Brain microvascular endothelial cell (primary cell): ENCODE measurements around the gene SEMA6D.

Experiments
- DNase-seq: peaks from one replicate; pipeline ENCODE4 v3.0.0-alpha.2; 2020
- H3K27ac ChIP-seq: fragments of 250-450 bp; sonication (Bioruptor Pico); 2 replicates; pipeline ENCODE4 v1.5.1; 2020; ENCODE audit warnings: mild to moderate bottlenecking, moderate library complexity
- H3K27me3 ChIP-seq: fragments of 250-450 bp; sonication (Bioruptor Pico); replicated peaks from 2 replicates; pipeline ENCODE4 v1.5.1; 2020; ENCODE audit warnings: mild to moderate bottlenecking
- H3K36me3 ChIP-seq: fragments of 250-450 bp; sonication (Bioruptor Pico); replicated peaks from 2 replicates; pipeline ENCODE4 v1.5.1; 2020; ENCODE audit warnings: mild to moderate bottlenecking
- H3K4me3 ChIP-seq: 2 replicates; pipeline ENCODE4 v1.5.1; 2011; ENCODE audit warnings: low read depth, mild to moderate bottlenecking, control low read depth, low read length, moderate library complexity
- in situ Hi-C: cut with HindIII; loops from 2 replicates; pipeline ENCODE4 v1.10.0; 2017; ENCODE audit warnings: low sequenced_read_pairs, low pct_ligation_motif_present
- TF ChIP-seq, protein P1 (sequence below): IDR thresholded peaks from 2 replicates; pipeline ENCODE4 v1.5.1; 2011; ENCODE audit warnings: low read depth, mild to moderate bottlenecking, moderate library complexity, low read length, control low read depth, inconsistent platforms; ENCODE audit errors: missing control alignments

Gene SEMA6D

DNA sequence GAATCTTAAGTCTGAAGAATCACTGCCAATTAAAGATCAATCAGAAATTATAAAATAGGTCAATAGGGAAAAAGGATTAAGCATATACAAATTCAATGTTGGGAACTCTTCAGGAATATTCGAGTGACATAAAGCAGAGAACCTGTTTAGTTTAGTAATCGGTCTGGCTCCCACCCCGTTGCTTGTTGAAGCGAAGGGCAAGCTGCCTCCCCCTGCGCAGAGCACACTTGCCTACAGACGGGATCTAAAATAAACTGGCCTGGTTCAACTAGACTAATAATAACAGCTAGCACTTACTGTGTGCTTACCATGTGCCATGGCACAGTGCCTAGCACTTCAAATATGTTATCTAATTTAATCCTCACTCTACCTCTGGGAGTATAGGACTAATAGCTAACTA lies 8.6 kb downstream of the SEMA6D start:
- Histone ChIP-seq H3K27ac (no peak overlapping the region), H3K36me3 (no peaks in the 10 kb centered on the region), H3K4me3 (no peak overlapping the region), H3K27me3 (no peaks in the 10 kb centered on the region)
- no peak for DNase-seq
- in situ Hi-C loops: no loop called here
- TF ChIP-seq, protein P1, sequence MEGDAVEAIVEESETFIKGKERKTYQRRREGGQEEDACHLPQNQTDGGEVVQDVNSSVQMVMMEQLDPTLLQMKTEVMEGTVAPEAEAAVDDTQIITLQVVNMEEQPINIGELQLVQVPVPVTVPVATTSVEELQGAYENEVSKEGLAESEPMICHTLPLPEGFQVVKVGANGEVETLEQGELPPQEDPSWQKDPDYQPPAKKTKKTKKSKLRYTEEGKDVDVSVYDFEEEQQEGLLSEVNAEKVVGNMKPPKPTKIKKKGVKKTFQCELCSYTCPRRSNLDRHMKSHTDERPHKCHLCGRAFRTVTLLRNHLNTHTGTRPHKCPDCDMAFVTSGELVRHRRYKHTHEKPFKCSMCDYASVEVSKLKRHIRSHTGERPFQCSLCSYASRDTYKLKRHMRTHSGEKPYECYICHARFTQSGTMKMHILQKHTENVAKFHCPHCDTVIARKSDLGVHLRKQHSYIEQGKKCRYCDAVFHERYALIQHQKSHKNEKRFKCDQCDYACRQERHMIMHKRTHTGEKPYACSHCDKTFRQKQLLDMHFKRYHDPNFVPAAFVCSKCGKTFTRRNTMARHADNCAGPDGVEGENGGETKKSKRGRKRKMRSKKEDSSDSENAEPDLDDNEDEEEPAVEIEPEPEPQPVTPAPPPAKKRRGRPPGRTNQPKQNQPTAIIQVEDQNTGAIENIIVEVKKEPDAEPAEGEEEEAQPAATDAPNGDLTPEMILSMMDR: no peak

DNA sequence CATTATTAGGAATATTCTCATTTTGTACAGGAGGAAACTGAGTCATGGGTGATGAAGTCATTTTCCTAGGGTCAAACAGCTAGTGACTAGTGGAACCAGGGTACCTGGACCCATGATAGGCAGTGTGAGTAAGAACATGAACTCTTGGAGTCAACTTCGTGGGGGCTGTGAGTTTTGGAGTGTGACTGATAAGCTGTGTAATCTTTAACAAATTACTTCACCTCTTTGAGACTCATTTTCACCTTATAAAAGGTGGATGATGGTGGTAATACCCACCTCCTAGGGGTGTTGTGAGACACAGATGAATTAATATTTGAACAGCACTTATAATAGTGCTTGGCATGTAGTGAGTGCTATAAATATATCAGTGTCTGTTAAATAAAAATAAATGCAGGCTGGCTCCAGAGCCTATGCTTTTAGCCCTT lies 9.1 kb downstream of the SEMA6D start:
- Histone ChIP-seq H3K4me3 (no peak overlapping the region), H3K36me3 (no peaks in the 10 kb centered on the region), H3K27ac (no peak overlapping the region), H3K27me3 (no peaks in the 10 kb centered on the region)
- TF ChIP-seq, protein P1: no peak
- in situ Hi-C loops: no loop called here
- no peak for DNase-seq

DNA sequence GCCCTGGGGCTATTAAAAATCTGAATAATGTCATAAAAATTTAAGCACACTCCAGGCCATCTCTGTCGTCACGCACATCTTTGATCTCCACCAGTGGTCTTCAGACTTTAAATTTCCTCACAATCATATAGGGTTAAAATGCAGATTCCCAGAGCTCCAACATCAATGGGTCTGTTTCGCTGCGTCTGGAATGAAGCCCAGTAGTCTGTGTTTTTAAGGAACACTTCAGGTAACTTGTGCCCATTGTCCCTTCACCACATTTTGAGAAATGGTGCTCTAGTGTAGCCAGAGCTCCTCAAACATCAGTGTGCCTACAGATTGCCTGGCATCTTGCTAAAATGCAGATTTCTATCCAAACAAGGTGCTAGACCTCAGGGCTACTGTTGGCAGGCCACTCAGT lies 9.8 kb downstream of the SEMA6D start:
- no peak for DNase-seq
- in situ Hi-C loops: no loop called here
- TF ChIP-seq, protein P1: no peak
- no peak overlapping the region for H3K27ac ChIP-seq
- H3K4me3 ChIP-seq: no peak overlapping the region
- H3K36me3 ChIP-seq: no peaks in the 10 kb centered on the region
- H3K27me3 ChIP-seq: no peaks in the 10 kb centered on the region

GRCh38 chr15:47727676-47728075 lies 10.4 kb downstream of the SEMA6D start:
- in situ Hi-C loops: no loop called here
- Histone ChIP-seq H3K27me3 (no peaks in the 10 kb centered on the region), H3K36me3 (no peaks in the 10 kb centered on the region), H3K4me3 (no peak overlapping the region), H3K27ac (no peak overlapping the region)
- TF ChIP-seq, protein P1: no peak
- DNase-seq: no peak

GRCh38 chr15:47728426-47728825 lies 11.1 kb downstream of the SEMA6D start:
- H3K4me3 ChIP-seq: no peak overlapping the region
- no peak overlapping the region for H3K27ac ChIP-seq
- H3K36me3 ChIP-seq: no peaks in the 10 kb centered on the region
- TF ChIP-seq, protein P1: no peak
- H3K27me3 ChIP-seq: no peaks in the 10 kb centered on the region
- in situ Hi-C loops: no loop called here
- DNase-seq: no peak

DNA sequence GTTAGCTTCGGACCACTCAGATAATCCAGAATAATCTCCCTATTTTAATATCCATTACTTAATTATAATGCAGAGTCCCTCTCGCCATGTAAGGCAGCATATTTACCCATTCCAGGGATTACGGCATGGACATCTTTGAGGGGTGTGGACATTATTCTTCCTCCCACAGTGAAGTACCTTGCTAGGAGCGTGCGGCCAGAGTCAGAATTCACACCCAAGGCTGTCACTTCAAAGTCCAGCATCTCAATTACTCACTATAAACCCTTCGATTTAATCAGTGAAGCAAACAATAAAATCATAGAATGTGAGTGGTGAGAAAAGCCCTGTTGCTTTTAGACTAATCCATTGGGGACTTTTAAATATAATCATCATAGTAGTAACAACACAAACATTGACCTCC lies 11.6 kb downstream of the SEMA6D start:
- no peaks in the 10 kb centered on the region for H3K36me3 ChIP-seq
- in situ Hi-C loops: no loop called here
- TF ChIP-seq, protein P1: no peak

More for the DNA sequence above, 11.6 kb downstream of the SEMA6D start:
- DNase-seq: no peak
- Histone ChIP-seq H3K27ac (no peak overlapping the region), H3K27me3 (no peaks in the 10 kb centered on the region), H3K4me3 (no peak overlapping the region)
